8988T (cell line): ENCODE measurements around the gene JUND.

Source experiments
- DNase-seq: peaks from one replicate; pipeline ENCODE4 v3.0.0; 2011

JUND gene

GRCh38 chr19:18308051-18308947 is 26.9 kb upstream of the JUND start:
- no peak for DNase-seq

- no peak for DNase-seq
Observed at GRCh38 chr19:18307271-18307681, 25.9 kb upstream of the JUND start.

- DNase-seq = no peak
Observed at GRCh38 chr19:18306888-18307260, 25.5 kb upstream of the JUND start.

GRCh38 chr19:18306209-18306887 is 24.9 kb upstream of the JUND start:
- no peak for DNase-seq

- peak; percentile 71 for DNase-seq
Observed at GRCh38 chr19:18304458-18305310, 23.3 kb upstream of the JUND start.

GRCh38 chr19:18304208-18304457 is 22.7 kb upstream of the JUND start:
- DNase-seq = no peak

GRCh38 chr19:18301718-18302111 is 20.3 kb upstream of the JUND start:
- no peak for DNase-seq

- DNase-seq = no peak
Observed at GRCh38 chr19:18300930-18301717, 19.7 kb upstream of the JUND start.

GRCh38 chr19:18299654-18300053 is 18.2 kb upstream of the JUND start:
- no peak for DNase-seq

GRCh38 chr19:18298601-18299000 is 17.2 kb upstream of the JUND start:
- DNase-seq = no peak

GRCh38 chr19:18297308-18297707 is 15.9 kb upstream of the JUND start:
- no peak for DNase-seq

- DNase-seq = no peak
Observed at GRCh38 chr19:18295034-18295451, 13.6 kb upstream of the JUND start.

GRCh38 chr19:18294467-18294864 is 13.0 kb upstream of the JUND start:
- no peak for DNase-seq

- no peak for DNase-seq
Observed at GRCh38 chr19:18293642-18294466, 12.4 kb upstream of the JUND start.

GRCh38 chr19:18292810-18293641 is 11.6 kb upstream of the JUND start:
- no peak for DNase-seq

- DNase-seq = no peak
Observed at GRCh38 chr19:18292462-18292809, 11.0 kb upstream of the JUND start.

GRCh38 chr19:18291590-18292461 is 10.4 kb upstream of the JUND start:
- peak; percentile 81 for DNase-seq

GRCh38 chr19:18291019-18291524 is 9.7 kb upstream of the JUND start:
- DNase-seq = no peak

- DNase-seq = no peak
Observed at GRCh38 chr19:18290302-18291018, 9.0 kb upstream of the JUND start.
